H1 (cell line): ENCODE data around the gene MAF.

Source experiments
- CTCF ChIP-seq, 3 experiments: IDR thresholded peaks; 1 replicate in 2 of 3; 2 replicates in 1 of 3; pipeline versions ENCODE4 v1.5.1 to v1.6.1; 2011; ENCODE audit warnings: low read length in 3 of 3, mild to moderate bottlenecking in 3 of 3, inconsistent platforms in 2 of 3, low read depth in 1 of 3, moderate library complexity in 1 of 3; ENCODE audit not compliant: insufficient read depth in 1 of 3; ENCODE audit errors: control extremely low read depth in 1 of 3
- POLR2AphosphoS5 ChIP-seq: IDR thresholded peaks from 2 replicates; pipeline ENCODE4 v1.6.1; 2011; ENCODE audit warnings: low read depth, low read length

DNA sequence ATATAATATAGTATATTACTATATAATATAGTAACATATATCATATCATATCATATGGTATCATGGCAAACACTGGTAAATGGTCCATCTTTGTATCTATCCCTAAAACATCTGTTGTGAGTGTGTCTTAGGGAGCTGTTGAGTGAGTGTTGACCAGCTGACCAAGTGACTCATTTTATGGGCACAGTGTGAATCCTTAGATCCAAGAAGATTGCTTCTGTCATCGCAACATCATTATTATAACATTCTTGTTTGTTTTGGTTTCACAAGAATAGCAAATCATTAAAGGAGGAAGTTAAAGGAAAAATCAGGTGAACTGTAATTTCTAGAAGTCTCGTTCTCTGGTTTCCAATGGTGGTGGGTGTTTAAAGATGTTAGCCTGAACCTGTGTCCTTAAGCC, 11.7 kb upstream of the MAF start:
- TF ChIP-seq POLR2AphosphoS5 (no peak), CTCF (IDR thresholded peaks at IDR 0.05; ENCODE audit: control extremely low read depth in 1 of 3, insufficient read depth in 1 of 3, low read depth in 1 of 3, low read length in 3 of 3) (no peak)
